ENCODE measurements around the gene IRF2BPL.

Gene IRF2BPL

GRCh38 chr14:77053046-77053841, 24.7 kb upstream of the IRF2BPL start:
- no peak for FAIRE-seq

- no peak for FAIRE-seq
Measured at GRCh38 chr14:77052281-77053044, 24.0 kb upstream of the IRF2BPL start.

GRCh38 chr14:77051116-77051515, 22.6 kb upstream of the IRF2BPL start:
- FAIRE-seq: no peak

DNA sequence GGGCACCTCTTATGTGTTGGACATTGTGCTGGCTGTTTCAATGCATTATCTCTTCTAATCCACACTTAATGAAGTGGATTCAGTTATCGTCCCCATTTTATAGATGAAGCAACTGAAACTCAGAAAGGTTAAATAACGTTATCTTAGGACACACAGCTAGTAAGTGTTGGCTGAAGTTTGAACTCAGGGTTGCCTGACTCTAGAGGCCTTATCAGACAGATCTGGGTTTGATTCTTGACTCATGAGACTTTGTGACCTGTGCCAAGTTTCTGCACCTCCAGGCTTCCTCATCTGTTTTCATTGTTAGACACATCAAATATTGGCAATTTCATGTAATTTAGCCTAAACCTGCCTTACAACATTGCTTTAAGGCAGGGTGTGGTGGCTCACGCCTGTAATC, 18.2 kb upstream of the IRF2BPL start:
- FAIRE-seq: no peak

- no peak for FAIRE-seq
Measured at GRCh38 chr14:77045238-77046162, 17.0 kb upstream of the IRF2BPL start.

GRCh38 chr14:77044783-77045237, 16.3 kb upstream of the IRF2BPL start:
- no peak for FAIRE-seq

DNA sequence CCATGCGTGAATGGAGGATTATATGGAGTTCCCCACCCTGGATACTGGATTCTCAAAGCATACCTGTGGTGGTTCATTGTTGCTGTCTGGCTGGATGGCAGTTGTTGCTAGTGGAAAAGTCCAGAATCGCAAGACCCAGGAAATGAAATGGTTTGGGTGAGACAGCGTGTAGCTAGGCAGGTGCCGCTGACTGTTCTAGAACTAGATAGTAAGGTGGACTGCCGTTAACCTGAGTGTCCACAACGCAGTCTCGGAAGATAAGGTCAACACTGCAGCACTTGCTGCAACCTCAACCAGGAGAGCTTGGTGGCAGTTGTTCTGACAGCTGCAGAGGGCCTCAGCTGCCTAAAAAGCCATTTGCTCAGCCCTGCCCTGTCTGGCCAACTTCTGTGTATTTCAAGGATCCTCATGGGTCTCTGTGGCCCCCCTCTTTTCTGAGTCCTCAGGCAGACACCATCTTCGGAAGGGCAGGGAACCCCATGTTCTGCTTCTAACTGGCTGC, 15.5 kb upstream of the IRF2BPL start:
- no peak for FAIRE-seq

DNA sequence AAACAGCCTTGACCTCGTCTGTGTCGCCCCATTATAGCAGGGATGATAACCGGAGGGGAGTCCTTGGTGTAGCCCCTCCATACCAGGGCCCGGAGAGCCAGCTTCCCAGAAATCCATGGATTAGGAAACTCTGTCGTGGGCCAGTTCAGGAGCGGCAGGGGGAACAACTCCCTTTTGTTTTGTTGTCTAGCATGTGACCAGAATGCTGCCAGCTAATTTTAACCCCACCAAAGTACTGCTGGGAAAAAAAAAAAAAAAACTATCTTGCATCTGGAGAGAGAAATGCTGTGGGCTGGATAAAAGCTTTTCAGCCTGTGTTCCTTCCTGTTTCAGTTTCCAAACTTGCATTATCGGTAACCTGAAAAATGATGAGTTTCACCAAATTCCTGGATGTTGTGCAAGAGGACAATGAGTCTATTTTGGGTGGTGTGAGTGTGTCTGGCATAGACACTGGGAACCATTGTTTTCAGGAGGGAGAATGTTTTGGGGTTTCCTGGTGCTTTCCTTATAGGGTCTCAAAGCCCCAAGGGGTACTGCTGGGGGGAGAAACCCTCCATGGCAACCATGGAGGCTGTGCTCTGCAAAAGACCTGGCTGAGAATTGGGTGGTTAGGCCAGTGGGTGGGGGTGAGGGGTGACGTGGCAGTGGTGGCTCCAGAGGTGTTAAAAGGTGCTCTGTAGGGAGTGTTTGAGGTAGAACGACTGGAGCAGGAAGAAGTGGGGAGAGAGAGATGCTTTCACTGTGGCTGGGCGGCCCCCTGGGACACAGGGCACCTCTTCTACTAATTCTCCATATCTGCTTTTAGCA, 14.9 kb upstream of the IRF2BPL start:
- FAIRE-seq: no peak

DNA sequence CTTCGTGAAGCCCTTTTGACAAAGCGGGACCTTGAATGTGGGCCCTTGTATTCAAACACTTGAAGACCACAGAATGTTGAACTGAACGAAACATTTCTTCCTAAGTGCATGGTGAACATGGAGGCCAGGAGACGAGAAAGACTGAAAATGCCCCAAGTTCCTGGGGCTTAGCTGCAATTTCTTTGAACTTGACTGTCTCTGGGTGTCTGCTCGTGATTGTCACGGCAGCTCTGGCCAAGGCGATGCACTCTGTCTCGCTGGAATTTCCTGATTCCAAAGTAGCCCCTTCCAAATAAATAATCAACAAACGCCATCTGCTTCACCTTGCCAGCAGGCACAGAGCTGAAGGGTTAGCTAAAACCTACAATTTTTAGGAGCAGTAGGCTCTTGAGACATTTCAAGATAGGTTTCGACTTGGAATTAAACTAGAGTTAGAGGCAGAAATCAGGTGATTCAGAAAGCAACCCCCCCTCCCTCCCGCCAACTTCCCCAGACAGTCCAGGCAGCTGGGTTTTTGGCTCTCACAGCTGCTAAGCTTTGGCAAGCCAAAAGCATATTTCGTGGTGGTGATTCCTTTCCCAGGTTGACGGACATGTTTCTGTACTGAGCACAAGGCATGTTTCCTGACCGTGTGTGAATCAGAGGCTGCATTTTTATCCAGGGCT, 13.5 kb upstream of the IRF2BPL start:
- no peak for FAIRE-seq

DNA sequence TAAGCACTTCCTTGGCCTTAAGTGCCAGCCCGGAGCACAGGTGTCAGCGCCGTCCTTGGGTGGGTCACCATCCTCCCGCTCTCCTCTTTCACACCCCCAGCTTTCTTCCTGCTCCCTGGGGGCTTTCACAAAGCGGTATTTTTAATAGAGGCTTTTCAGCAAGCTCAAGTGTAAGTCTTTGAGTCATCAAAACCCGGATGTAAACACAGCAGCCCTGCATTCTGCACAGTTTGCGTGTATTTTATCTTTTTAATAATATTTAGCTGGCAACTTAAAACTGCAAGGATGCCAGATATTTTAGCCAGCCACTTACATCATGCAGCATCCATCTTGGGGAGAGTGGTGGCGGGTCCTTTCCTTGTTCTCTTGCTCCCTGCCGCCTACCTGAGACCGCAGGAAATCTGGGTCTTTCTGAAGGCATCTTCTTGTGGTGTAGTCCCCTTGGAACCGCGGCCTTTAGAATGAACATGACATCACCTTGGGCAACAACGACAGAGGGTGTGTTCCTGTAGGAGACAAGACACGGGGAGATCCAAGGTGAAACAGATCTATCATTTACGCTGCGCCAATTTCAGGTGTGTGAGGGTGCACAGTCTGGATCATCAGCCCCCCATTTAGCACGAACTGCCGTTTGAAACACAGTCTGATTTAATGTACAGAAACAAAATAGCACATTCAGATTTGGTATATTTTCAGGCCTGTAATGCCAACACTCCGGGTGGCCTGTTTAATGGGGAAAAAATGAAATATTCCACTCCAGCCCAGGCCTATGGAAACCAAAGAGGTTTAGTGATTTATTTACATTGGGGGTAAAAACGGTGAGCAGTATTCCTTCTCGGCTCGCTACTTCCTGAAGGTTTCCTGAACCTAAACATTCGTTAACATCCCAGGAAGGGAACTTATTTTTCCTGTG, 12.5 kb upstream of the IRF2BPL start:
- no peak for FAIRE-seq

DNA sequence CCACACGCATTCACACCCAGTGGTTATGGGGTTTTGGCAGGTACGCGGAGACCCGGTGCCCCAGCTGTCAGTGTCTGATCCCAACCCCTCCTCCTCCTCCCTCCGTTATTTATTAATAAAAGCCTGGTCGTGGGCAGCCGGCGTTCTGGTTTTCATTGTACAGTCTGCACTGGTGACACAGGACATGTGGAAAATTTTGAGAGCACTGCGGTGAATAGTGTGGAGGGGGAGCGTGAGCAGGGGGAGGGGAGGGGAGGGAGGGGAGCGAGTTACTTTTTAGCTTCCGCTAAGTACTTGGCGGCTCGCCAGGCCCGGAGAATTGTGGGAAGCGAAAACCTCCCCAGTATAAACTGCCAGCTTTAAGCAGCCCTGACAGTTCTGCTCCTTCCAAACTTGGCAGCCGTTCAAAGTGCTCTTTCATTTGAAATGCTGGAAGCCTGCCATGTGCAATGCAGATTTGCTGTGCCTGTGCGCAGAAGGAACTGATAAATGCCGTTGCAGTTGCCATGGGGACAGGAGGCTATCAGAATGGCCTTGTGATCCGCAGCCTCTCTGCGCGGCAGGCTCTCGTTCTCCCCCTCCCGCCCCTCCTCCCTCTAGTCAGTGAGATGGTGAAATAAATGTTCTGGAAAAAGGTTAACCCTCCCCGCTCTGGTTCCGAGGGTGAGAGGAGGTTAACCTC, 11.7 kb upstream of the IRF2BPL start:
- no peak for FAIRE-seq

- FAIRE-seq: no peak
Measured at GRCh38 chr14:77039285-77040058, 11.0 kb upstream of the IRF2BPL start.

GRCh38 chr14:77037938-77038568, 9.5 kb upstream of the IRF2BPL start:
- FAIRE-seq: no peak

GRCh38 chr14:77037215-77037937, 8.9 kb upstream of the IRF2BPL start:
- FAIRE-seq: no peak

DNA sequence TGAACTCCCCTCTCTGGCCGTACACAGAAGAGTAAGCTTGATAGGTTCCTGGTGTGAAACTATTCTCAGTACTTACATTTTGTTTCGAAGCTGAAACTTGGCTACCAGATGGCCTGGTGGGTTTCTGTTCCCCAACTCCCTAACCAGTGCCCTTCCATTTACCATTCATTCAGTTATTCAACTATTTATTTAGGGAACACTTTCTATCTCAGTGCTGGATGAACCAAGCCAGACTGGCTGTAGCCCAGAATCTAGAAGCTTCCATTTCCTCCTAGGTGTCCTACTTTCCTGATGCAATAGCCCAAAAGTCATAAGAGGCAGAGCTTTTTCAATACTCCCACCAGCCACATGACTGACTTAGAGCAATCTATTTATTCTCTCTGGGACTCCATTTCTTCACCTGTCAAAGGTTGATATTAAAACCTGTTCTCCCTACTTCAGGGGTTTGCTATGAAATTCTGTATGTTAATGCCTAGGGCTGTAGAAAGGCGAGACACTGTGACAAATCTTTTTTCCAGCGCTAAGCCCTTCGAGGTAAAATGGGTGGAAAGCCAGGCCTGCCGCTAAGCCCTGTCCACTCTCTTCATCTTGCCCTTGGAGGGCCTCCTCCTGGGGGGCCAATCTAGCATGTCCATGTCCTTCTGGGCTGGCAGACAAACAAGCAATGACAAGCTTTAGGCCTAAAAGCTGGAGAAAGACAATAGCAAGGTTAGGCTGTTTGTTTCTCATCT, 8.1 kb upstream of the IRF2BPL start:
- no peak for FAIRE-seq

DNA sequence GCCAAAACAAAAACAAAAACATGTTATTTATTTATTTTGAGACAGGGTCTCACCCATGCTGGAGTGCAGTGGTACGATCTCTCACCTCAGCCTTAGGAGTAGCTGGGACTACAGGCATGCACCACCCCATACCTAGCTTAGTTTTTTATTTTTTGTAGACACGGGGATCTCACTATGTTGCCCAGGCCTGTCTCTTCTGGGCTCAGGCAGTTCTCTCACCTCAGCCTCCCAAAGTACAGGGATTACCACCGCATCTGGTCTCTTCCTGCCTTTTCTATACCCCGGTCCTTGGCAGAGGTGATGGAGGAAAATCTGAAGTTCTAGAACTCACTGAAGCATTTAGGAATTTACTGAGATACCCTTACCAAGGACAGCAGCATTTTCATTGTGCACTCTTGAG, 6.8 kb upstream of the IRF2BPL start:
- no peak for FAIRE-seq

All from colon (tissue), 2 donors.